Measurements from ENCODE around the gene GSTM3. TPM values are rescaled to one million over a fixed set of nuclear protein-coding genes. Genes with fewer than 3 reads are reported as not detected.

Gene GSTM3
- total and polyA plus RNA-seq, 10 of the 15 experiments (the other 5 are each of a cell fraction or from before 2014, with no cell fraction given), result not detected

- H3K4me3 ChIP-seq, result no peak overlapping the region
- H3K4me2 ChIP-seq (ENCODE audit: control insufficient read depth, insufficient read depth), result no peak overlapping the region
- BruUV-seq (replicated peaks), result no TSS peak
- ATAC-seq (no peak), FAIRE-seq (no peak), DNase-seq (ENCODE audit: low read depth, low spot score) (no peak)
- no peak for TF ChIP-seq CBX5 (IDR thresholded peaks at IDR 0.05; ENCODE audit: low read depth)
- TF ChIP-seq, protein P1, sequence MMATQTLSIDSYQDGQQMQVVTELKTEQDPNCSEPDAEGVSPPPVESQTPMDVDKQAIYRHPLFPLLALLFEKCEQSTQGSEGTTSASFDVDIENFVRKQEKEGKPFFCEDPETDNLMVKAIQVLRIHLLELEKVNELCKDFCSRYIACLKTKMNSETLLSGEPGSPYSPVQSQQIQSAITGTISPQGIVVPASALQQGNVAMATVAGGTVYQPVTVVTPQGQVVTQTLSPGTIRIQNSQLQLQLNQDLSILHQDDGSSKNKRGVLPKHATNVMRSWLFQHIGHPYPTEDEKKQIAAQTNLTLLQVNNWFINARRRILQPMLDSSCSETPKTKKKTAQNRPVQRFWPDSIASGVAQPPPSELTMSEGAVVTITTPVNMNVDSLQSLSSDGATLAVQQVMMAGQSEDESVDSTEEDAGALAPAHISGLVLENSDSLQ (IDR thresholded peaks at IDR 0.05), result no peak
- TF ChIP-seq EZH2 (IDR thresholded peaks at IDR 0.05; ENCODE audit: borderline replicate concordance, control insufficient read depth, low read depth, low read length), result no peak
- no peak for TF ChIP-seq NR2C2 (IDR thresholded peaks at IDR 0.05; ENCODE audit: borderline replicate concordance, control insufficient read depth, insufficient read length, low read depth)
- no peak for TF ChIP-seq TCF7 (IDR thresholded peaks at IDR 0.05; ENCODE audit: borderline replicate concordance)
- no peak for TF ChIP-seq SMAD5 (IDR thresholded peaks at IDR 0.05; ENCODE audit: low read depth)
- no peak for TF ChIP-seq MLLT1 (IDR thresholded peaks at IDR 0.05)
- TF ChIP-seq CHD4 (IDR thresholded peaks at IDR 0.05), result no peak
- no peak for TF ChIP-seq NR2F1 (conservative IDR thresholded peaks at IDR 0.05)
- TF ChIP-seq MXI1 (IDR thresholded peaks at IDR 0.05; ENCODE audit: low read depth, low read length), result no peak
- TF ChIP-seq ZNF274 (IDR thresholded peaks at IDR 0.05; ENCODE audit: insufficient read depth, insufficient read length), result no peak
- TF ChIP-seq IRF4 (IDR thresholded peaks at IDR 0.05; ENCODE audit: low read depth, low read length), result no peak
- no peak for TF ChIP-seq NFIC (IDR thresholded peaks at IDR 0.05; ENCODE audit: low read depth, low read length)
- no peaks in the 10 kb centered on the region for H3K4me1 ChIP-seq (ENCODE audit: control insufficient read depth, insufficient read depth, low read length)
- H3K27me3 ChIP-seq (replicated peaks in 1 of 2; ENCODE audit: control insufficient read depth in 2 of 2, insufficient read depth in 2 of 2, low read length in 1 of 2), result no peaks in the 10 kb centered on the region
- ChIA-PET RAD21 (ENCODE audit: unreplicated experiment) (interaction anchor here (1.3 kb wide), 1 partner anchor 118 kb away, joined by 3 read pairs; no protein-coding TSS in a partner anchor), SMC1A (ENCODE audit: uncharacterized antibody, unreplicated experiment) (no interaction called here), POLR2A (no interaction called here), CTCF (no interaction called here)
- intact Hi-C loops (cut with micrococcal nuclease; ENCODE audit: unreplicated experiment), result no loop called here
- no peak overlapping the region for H3K27ac ChIP-seq (ENCODE audit: control insufficient read depth, insufficient read depth)
- WGBS (ENCODE audit: insufficient coverage, insufficient replicate concordance, low lambda C conversion rate, missing lambda C conversion rate), result 57% methylated on average over 12 of the region's 13 CpGs
- no peaks in the 10 kb centered on the region for H3K36me3 ChIP-seq (ENCODE audit: control insufficient read depth in 2 of 2, insufficient read depth in 2 of 2, low read length in 1 of 2)
- no peak overlapping the region for H2AFZ ChIP-seq (ENCODE audit: control insufficient read depth, low read depth, low read length)
- H4K20me1 ChIP-seq (ENCODE audit: control insufficient read depth, insufficient read depth), result no peaks in the 10 kb centered on the region
- in situ Hi-C loops (cut with MboI), result no loop called here
- no peak overlapping the region for H3K9ac ChIP-seq (ENCODE audit: control insufficient read depth, insufficient read depth, low read length)
- H3K9me3 ChIP-seq (replicated peaks; ENCODE audit: control insufficient read depth, insufficient read depth, low read length), result no peaks in the 10 kb centered on the region
- H3K79me2 ChIP-seq (ENCODE audit: control insufficient read depth, insufficient read depth, low read length), result no peaks in the 10 kb centered on the region
Observed at GRCh38 chr1:109757936-109758786, 17.3 kb upstream of the GSTM3 start.

Measured in GM12878 (cell line).